Activated CD8-positive, alpha-beta memory T cell treated with anti-CD3 and anti-CD28 coated beads, Interleukin-2, amount 50 U/mL, for 24 hours (primary cell): ENCODE data around the gene PMFBP1.

Experiments
- DNase-seq: peaks from one replicate; pipeline ENCODE4 v3.0.0-alpha.2; 2020; ENCODE audit errors: extremely low read depth

The PMFBP1 gene

GRCh38 chr16:72172105-72173034, at the start of gene PMFBP1:
TSS of gene PMFBP1 (minus strand) at chr16:72172155. CDS start at chr16:72171208, 947 bp downstream.
- DNase-seq: no peak

- no peak for DNase-seq
Measured at GRCh38 chr16:72221630-72222024, 49.7 kb upstream of the PMFBP1 start.

GRCh38 chr16:72220875-72221629, 49.1 kb upstream of the PMFBP1 start:
- no peak for DNase-seq

GRCh38 chr16:72219282-72219681, 47.3 kb upstream of the PMFBP1 start:
- DNase-seq: no peak

- no peak for DNase-seq
Measured at GRCh38 chr16:72216767-72217166, 44.8 kb upstream of the PMFBP1 start.

GRCh38 chr16:72214821-72215220, 42.9 kb upstream of the PMFBP1 start:
- DNase-seq: no peak

GRCh38 chr16:72211110-72211509, 39.2 kb upstream of the PMFBP1 start:
- DNase-seq: no peak

GRCh38 chr16:72210555-72210954, 38.6 kb upstream of the PMFBP1 start:
- DNase-seq: no peak

- no peak for DNase-seq
Measured at GRCh38 chr16:72210072-72210471, 38.1 kb upstream of the PMFBP1 start.

GRCh38 chr16:72206299-72206698, 34.3 kb upstream of the PMFBP1 start:
- DNase-seq: no peak

GRCh38 chr16:72203401-72203800, 31.4 kb upstream of the PMFBP1 start:
- DNase-seq: no peak

- no peak for DNase-seq
Measured at GRCh38 chr16:72202014-72202413, 30.1 kb upstream of the PMFBP1 start.

- no peak for DNase-seq
Measured at GRCh38 chr16:72201387-72201786, 29.4 kb upstream of the PMFBP1 start.

GRCh38 chr16:72199761-72200337, 27.9 kb upstream of the PMFBP1 start:
- DNase-seq: no peak

- no peak for DNase-seq
Measured at GRCh38 chr16:72198771-72199201, 26.8 kb upstream of the PMFBP1 start.

GRCh38 chr16:72198021-72198711, 26.2 kb upstream of the PMFBP1 start:
- DNase-seq: no peak

GRCh38 chr16:72197545-72197944, 25.6 kb upstream of the PMFBP1 start:
- no peak for DNase-seq

- no peak for DNase-seq
Measured at GRCh38 chr16:72195609-72196008, 23.7 kb upstream of the PMFBP1 start.

- no peak for DNase-seq
Measured at GRCh38 chr16:72191551-72191950, 19.6 kb upstream of the PMFBP1 start.

GRCh38 chr16:72189865-72190371, 18.0 kb upstream of the PMFBP1 start:
- DNase-seq: no peak

GRCh38 chr16:72188541-72188940, 16.6 kb upstream of the PMFBP1 start:
- no peak for DNase-seq

GRCh38 chr16:72187551-72187950, 15.6 kb upstream of the PMFBP1 start:
- no peak for DNase-seq
